Measurements from ENCODE around the gene TTC28.

Gene TTC28

DNA sequence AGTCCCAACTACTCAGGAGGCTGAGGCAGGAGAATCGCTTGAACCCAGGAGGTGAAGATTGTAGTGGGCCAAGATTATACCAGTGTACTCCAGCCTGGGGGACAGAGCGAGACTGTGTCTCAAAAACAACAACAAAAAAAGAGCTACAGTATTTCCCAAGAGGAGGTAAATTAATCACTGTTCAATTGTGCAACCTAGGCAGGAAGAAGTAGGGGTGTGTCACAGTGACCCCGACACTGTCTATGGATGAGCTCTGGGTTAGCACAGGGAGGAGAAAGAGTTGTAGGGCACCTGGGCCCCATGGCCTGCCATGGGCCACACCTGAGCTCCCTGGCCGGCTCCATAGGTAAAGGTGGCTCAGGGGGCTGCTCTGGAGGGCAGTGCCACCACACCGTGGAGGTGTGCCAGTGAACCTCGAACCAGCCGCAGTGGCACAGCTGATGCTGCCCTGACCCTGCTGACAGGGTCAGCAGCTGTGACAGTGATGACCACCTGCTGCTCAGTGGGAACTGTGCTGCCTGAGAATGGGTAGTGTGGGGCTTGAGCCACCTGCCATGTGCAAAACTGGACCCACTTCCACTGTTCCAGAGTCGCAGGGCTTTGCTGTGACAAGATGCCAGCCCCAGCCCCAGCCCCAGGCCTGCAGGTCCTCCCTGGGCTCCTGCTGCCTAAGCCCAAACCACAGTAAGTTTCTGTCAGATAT lies 676.6 kb downstream of the TTC28 start:
- Histone ChIP-seq H2AFZ (ENCODE audit: low read length) (no peak overlapping the region), H3K36me3 (ENCODE audit: insufficient read depth, low read length) (peaks cover 89% of the 10 kb centered on the region; the same call in 1 of the 2 replicates), H4K20me1 (ENCODE audit: insufficient read depth, low read length, poor library complexity, severe bottlenecking) (no peaks in the 10 kb centered on the region), H3K27me3 (ENCODE audit: insufficient read depth, low read length, poor library complexity, severe bottlenecking) (no peaks in the 10 kb centered on the region), H3K4me2 (ENCODE audit: low read depth, low read length, poor library complexity, severe bottlenecking) (no peak overlapping the region), H3K79me2 (ENCODE audit: insufficient read depth, low read length) (no peaks in the 10 kb centered on the region), H3K9ac (ENCODE audit: low read depth, low read length, poor library complexity, severe bottlenecking) (no peak overlapping the region), H3K9me2 (replicated peaks; ENCODE audit: low read depth, low read length) (no peaks in the 10 kb centered on the region), H3K9me3 (ENCODE audit: insufficient read depth, low read depth, low read length) (no peaks in the 10 kb centered on the region), H3K4me1 (ENCODE audit: insufficient read depth, low read length, poor library complexity, severe bottlenecking) (no peaks in the 10 kb centered on the region), H3F3A (ENCODE audit: low read depth) (no peaks in the 10 kb centered on the region), H3K4me3 (ENCODE audit: low read length, poor library complexity, severe bottlenecking) (no peak overlapping the region)
- no peak for TF ChIP-seq EZH2phosphoT487 (IDR thresholded peaks at IDR 0.05; ENCODE audit: borderline replicate concordance)
- TF ChIP-seq CTCF (conservative IDR thresholded peaks at IDR 0.05; ENCODE audit: low read length) = no peak

- H3K9ac ChIP-seq (ENCODE audit: low read depth, low read length, poor library complexity, severe bottlenecking) = no peak overlapping the region
- no peaks in the 10 kb centered on the region for H3K79me2 ChIP-seq (ENCODE audit: insufficient read depth, low read length)
- H3K4me1 ChIP-seq (ENCODE audit: insufficient read depth, low read length, poor library complexity, severe bottlenecking) = no peaks in the 10 kb centered on the region
- no peak overlapping the region for H3K4me3 ChIP-seq (ENCODE audit: low read length, poor library complexity, severe bottlenecking)
- no peak overlapping the region for H3K4me2 ChIP-seq (ENCODE audit: low read depth, low read length, poor library complexity, severe bottlenecking)
- H4K20me1 ChIP-seq (ENCODE audit: insufficient read depth, low read length, poor library complexity, severe bottlenecking) = no peaks in the 10 kb centered on the region
- H3K27me3 ChIP-seq (ENCODE audit: insufficient read depth, low read length, poor library complexity, severe bottlenecking) = no peaks in the 10 kb centered on the region
- no peaks in the 10 kb centered on the region for H3K9me3 ChIP-seq (ENCODE audit: insufficient read depth, low read depth, low read length)
- H2AFZ ChIP-seq (ENCODE audit: low read length) = no peak overlapping the region
- no peak for TF ChIP-seq CTCF (conservative IDR thresholded peaks at IDR 0.05; ENCODE audit: low read length)
- TF ChIP-seq EZH2phosphoT487 (IDR thresholded peaks at IDR 0.05; ENCODE audit: borderline replicate concordance) = no peak
- H3K9me2 ChIP-seq (replicated peaks; ENCODE audit: low read depth, low read length) = no peaks in the 10 kb centered on the region
- H3F3A ChIP-seq (ENCODE audit: low read depth) = no peaks in the 10 kb centered on the region
- peaks cover 90% of the 10 kb centered on the region for H3K36me3 ChIP-seq (ENCODE audit: insufficient read depth, low read length)
Measured at GRCh38 chr22:28002181-28002700, 677.4 kb downstream of the TTC28 start.

DNA sequence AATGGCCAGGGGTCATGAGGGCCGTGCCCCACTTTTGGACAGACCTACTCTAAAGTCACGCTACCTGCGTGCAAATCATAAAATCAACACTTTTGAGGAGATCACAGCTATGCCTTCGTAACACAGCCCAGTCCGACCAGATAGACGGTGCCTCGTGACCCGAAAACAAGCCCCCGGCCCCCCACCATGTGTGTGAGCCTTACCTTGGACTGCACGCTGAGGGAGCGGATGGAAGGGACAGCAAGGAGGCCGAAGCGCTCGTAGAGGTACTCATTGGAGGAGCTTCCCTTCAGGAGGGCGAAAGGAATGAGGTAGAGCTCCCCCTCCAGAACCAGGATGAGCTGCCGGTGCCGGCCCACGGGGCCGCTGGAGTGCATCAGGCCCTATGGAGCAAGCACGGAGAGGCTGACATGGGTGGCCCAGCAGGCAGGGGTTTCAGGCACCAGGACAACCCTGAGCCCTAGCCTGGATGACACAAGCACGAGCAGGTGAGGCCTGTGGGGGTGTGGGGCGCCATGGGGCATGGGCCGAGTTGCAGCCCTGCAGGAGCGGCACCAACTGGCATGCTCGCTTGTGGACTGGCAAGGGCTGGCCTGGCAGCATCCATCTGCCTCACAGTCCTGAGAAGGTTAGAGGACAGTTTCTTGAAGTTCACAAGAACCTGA lies 678.3 kb downstream of the TTC28 start:
- TF ChIP-seq CTCF (conservative IDR thresholded peaks at IDR 0.05; ENCODE audit: low read length) (no peak), EZH2phosphoT487 (IDR thresholded peaks at IDR 0.05; ENCODE audit: borderline replicate concordance) (no peak)
- no peaks in the 10 kb centered on the region for H3K9me3 ChIP-seq (ENCODE audit: insufficient read depth, low read depth, low read length)
- H3F3A ChIP-seq (ENCODE audit: low read depth) = no peaks in the 10 kb centered on the region
- no peaks in the 10 kb centered on the region for H3K9me2 ChIP-seq (replicated peaks; ENCODE audit: low read depth, low read length)
- no peaks in the 10 kb centered on the region for H3K27me3 ChIP-seq (ENCODE audit: insufficient read depth, low read length, poor library complexity, severe bottlenecking)
- H3K79me2 ChIP-seq (ENCODE audit: insufficient read depth, low read length) = no peaks in the 10 kb centered on the region
- H3K9ac ChIP-seq (ENCODE audit: low read depth, low read length, poor library complexity, severe bottlenecking) = no peak overlapping the region
- no peaks in the 10 kb centered on the region for H4K20me1 ChIP-seq (ENCODE audit: insufficient read depth, low read length, poor library complexity, severe bottlenecking)
- H3K36me3 ChIP-seq (ENCODE audit: insufficient read depth, low read length) = peaks cover 87% of the 10 kb centered on the region
- no peak overlapping the region for H2AFZ ChIP-seq (ENCODE audit: low read length)
- no peak overlapping the region for H3K4me2 ChIP-seq (ENCODE audit: low read depth, low read length, poor library complexity, severe bottlenecking)
- no peaks in the 10 kb centered on the region for H3K4me1 ChIP-seq (ENCODE audit: insufficient read depth, low read length, poor library complexity, severe bottlenecking)
- H3K4me3 ChIP-seq (ENCODE audit: low read length, poor library complexity, severe bottlenecking) = no peak overlapping the region

Measured in Loucy (cell line).